ENCODE data around the gene CFAP107.

DNA sequence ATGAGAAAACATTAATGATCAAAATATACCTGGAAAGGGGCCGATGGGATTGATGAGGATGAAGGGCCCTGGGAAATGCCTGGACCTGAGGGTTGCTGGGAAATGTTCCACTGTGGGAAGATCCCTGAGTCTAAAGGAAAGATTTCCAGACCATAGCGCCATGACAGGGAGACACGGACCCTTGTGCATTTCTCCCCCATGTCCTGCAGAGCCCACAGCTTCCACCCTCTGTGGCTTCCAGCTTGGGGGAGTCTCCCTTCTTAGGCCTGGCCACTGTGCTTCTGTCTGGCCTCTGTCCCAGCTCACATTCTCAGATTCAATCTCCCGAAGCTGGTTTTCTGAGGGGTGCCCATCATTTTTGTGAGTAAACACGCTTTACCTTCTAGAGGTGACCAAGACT is 26.5 kb downstream of the CFAP107 start:
- no peak for TF ChIP-seq CREM (IDR thresholded peaks at IDR 0.05)
- TF ChIP-seq CREM (CRISPR knock-in tag; IDR thresholded peaks at IDR 0.05): no peak
- TF ChIP-seq, protein P1, sequence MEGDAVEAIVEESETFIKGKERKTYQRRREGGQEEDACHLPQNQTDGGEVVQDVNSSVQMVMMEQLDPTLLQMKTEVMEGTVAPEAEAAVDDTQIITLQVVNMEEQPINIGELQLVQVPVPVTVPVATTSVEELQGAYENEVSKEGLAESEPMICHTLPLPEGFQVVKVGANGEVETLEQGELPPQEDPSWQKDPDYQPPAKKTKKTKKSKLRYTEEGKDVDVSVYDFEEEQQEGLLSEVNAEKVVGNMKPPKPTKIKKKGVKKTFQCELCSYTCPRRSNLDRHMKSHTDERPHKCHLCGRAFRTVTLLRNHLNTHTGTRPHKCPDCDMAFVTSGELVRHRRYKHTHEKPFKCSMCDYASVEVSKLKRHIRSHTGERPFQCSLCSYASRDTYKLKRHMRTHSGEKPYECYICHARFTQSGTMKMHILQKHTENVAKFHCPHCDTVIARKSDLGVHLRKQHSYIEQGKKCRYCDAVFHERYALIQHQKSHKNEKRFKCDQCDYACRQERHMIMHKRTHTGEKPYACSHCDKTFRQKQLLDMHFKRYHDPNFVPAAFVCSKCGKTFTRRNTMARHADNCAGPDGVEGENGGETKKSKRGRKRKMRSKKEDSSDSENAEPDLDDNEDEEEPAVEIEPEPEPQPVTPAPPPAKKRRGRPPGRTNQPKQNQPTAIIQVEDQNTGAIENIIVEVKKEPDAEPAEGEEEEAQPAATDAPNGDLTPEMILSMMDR (CRISPR knock-in tag; IDR thresholded peaks at IDR 0.05): no peak
- TF ChIP-seq, protein P2, sequence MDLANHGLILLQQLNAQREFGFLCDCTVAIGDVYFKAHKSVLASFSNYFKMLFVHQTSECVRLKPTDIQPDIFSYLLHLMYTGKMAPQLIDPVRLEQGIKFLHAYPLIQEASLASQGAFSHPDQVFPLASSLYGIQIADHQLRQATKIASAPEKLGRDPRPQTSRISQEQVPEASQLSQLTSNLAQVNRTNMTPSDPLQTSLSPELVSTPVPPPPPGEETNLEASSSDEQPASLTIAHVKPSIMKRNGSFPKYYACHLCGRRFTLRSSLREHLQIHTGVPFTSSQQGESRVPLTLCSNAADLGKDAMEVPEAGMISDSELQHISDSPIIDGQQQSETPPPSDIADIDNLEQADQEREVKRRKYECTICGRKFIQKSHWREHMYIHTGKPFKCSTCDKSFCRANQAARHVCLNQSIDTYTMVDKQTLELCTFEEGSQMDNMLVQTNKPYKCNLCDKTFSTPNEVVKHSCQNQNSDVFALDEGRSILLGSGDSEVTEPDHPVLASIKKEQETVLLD (CRISPR knock-in tag; IDR thresholded peaks at IDR 0.05; ENCODE audit: low read depth): no peak
- TF ChIP-seq BHLHE40 (IDR thresholded peaks at IDR 0.05; ENCODE audit: low read length): no peak
- TF ChIP-seq CEBPB (IDR thresholded peaks at IDR 0.05; ENCODE audit: borderline replicate concordance, low read depth, low read length): no peak
- no peak for TF ChIP-seq HDAC6 (IDR thresholded peaks at IDR 0.05; ENCODE audit: low read depth, low read length)
- TF ChIP-seq, protein P3, sequence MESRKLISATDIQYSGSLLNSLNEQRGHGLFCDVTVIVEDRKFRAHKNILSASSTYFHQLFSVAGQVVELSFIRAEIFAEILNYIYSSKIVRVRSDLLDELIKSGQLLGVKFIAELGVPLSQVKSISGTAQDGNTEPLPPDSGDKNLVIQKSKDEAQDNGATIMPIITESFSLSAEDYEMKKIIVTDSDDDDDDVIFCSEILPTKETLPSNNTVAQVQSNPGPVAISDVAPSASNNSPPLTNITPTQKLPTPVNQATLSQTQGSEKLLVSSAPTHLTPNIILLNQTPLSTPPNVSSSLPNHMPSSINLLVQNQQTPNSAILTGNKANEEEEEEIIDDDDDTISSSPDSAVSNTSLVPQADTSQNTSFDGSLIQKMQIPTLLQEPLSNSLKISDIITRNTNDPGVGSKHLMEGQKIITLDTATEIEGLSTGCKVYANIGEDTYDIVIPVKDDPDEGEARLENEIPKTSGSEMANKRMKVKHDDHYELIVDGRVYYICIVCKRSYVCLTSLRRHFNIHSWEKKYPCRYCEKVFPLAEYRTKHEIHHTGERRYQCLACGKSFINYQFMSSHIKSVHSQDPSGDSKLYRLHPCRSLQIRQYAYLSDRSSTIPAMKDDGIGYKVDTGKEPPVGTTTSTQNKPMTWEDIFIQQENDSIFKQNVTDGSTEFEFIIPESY (CRISPR knock-in tag; IDR thresholded peaks at IDR 0.05): no peak
- TF ChIP-seq, protein P4, sequence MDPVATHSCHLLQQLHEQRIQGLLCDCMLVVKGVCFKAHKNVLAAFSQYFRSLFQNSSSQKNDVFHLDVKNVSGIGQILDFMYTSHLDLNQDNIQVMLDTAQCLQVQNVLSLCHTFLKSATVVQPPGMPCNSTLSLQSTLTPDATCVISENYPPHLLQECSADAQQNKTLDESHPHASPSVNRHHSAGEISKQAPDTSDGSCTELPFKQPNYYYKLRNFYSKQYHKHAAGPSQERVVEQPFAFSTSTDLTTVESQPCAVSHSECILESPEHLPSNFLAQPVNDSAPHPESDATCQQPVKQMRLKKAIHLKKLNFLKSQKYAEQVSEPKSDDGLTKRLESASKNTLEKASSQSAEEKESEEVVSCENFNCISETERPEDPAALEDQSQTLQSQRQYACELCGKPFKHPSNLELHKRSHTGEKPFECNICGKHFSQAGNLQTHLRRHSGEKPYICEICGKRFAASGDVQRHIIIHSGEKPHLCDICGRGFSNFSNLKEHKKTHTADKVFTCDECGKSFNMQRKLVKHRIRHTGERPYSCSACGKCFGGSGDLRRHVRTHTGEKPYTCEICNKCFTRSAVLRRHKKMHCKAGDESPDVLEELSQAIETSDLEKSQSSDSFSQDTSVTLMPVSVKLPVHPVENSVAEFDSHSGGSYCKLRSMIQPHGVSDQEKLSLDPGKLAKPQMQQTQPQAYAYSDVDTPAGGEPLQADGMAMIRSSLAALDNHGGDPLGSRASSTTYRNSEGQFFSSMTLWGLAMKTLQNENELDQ (CRISPR knock-in tag; IDR thresholded peaks at IDR 0.05; ENCODE audit: borderline replicate concordance): no peak
- no peak for TF ChIP-seq ARHGAP35 (CRISPR knock-in tag; IDR thresholded peaks at IDR 0.05; ENCODE audit: borderline replicate concordance)
- TF ChIP-seq RAD21 (CRISPR knock-in tag; IDR thresholded peaks at IDR 0.05): no peak
- no peak for TF ChIP-seq GABPA (IDR thresholded peaks at IDR 0.05; ENCODE audit: low read depth, low read length)
- no peak for TF ChIP-seq GABPA (CRISPR knock-in tag; IDR thresholded peaks at IDR 0.05; ENCODE audit: low read depth)
